GM18507 (cell line): Measurements from ENCODE around the gene KCNJ1.
A peak's percentile ranks its signal among the peaks of the same experiment; 100 is the strongest.

Source experiments
- DNase-seq: peaks from one replicate; pipeline ENCODE4 v3.0.0; 2011; ENCODE audit warnings: low read depth; ENCODE audit not compliant: insufficient read length; ENCODE audit errors: extremely low spot score
- FAIRE-seq: peaks from 2 replicates; lab custom pipeline; 2011; peaks lifted over from hg19 to GRCh38; lab: Jason Lieb, UNC

The KCNJ1 gene

DNA sequence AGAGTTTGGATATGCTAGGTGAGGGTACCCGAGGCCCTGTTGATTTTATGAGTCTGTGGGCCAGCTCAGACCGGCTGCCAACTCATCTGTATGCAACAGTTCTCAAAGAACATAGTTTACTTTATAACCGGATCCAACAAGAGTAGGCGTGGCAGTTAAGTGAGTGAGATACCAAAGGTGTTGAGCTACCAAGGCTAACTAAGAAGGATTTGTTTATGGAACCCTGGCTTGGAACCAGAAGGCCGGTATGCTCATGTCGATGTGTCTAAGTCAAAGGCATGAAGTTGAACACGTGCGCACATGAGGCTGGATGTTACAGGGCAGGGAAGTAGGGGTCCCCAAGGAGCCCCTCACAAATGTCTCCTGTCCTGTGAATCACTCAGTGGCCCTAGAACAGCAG, at the start of gene KCNJ1:
TSS of gene KCNJ1 (minus strand) at position 20 of the 400 bp plus-strand sequence. CDS start 27,053 bp downstream, outside the sequence.
- no peak for DNase-seq
- FAIRE-seq, result no peak

DNA sequence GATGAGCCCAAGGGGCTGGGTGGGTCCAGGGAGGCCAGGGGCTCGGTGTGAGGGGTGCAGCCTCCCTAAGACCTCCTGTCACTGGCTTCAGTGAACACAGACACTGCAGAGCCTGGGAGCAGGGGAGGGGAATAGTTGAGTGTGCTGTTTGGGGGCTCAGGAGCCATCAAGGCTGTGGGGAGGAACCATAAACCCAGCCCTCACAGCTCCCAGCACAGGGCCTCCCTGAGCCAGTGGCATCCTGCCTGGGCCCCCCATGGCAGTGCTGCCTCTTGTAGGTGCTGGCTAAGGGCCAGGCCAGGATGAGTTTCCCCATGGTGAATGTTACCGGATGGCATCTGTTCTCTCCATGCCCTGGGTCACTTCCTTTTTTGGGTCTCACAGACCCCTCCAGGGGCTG, 49.6 kb upstream of the KCNJ1 start:
- no peak for FAIRE-seq
- no peak for DNase-seq

DNA sequence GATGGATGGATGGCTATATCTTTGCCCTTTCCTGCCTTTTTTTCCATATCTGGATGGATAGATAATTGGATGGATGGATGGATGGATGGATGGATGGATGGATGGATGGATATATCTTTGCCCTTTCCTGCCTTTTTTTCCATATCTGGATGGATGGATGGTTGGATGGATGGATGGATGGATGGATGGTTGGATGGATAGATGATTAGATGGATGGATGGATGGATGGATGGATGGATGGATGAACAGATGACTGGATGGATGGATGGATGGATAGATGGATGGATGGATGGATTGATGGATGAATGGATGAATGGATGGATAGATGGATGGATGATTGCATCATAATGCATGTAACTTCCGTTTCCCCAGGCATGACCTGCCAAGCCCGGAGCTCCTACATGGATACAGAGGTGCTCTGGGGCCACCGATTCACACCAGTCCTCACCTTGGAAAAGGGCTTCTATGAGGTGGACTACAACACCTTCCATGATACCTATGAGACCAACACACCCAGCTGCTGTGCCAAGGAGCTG, 49.0 kb upstream of the KCNJ1 start:
- no peak for FAIRE-seq
- DNase-seq, result no peak

DNA sequence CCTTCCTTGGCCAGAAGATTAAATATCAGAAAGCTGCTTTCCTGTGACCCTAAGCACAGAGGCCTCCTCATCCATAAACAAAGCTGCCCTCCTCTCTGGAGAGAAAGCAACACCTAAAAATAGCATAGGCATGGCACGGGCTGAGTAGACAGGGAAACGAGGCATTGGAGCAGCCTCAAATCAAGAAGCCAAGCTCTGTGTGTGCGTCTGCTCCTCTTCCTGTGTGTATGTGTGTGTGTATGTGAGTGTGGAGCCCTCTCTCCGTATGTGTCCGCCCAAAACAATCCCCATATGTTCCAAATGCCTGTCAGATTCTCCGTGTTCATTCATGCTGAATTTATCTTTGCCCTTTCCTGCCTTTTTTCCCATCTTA, 48.0 kb upstream of the KCNJ1 start:
- DNase-seq (no peak), FAIRE-seq (no peak)

GRCh38 chr11:128914216-128915148, 47.4 kb upstream of the KCNJ1 start:
- DNase-seq (no peak), FAIRE-seq (no peak)

GRCh38 chr11:128913806-128914205, 46.7 kb upstream of the KCNJ1 start:
- FAIRE-seq (no peak), DNase-seq (no peak)

GRCh38 chr11:128911701-128912100, 44.6 kb upstream of the KCNJ1 start:
- FAIRE-seq (no peak), DNase-seq (no peak)

DNA sequence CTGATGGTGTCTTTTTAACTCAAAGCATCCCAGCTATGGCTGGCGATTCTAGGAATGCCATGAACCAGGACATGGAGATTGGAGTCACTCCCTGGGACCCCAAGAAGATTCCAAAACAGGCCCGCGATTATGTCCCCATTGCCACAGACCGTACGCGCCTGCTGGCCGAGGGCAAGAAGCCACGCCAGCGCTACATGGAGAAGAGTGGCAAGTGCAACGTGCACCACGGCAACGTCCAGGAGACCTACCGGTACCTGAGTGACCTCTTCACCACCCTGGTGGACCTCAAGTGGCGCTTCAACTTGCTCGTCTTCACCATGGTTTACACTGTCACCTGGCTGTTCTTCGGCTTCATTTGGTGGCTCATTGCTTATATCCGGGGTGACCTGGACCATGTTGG, 44.1 kb upstream of the KCNJ1 start:
- DNase-seq (no peak), FAIRE-seq (no peak)

DNA sequence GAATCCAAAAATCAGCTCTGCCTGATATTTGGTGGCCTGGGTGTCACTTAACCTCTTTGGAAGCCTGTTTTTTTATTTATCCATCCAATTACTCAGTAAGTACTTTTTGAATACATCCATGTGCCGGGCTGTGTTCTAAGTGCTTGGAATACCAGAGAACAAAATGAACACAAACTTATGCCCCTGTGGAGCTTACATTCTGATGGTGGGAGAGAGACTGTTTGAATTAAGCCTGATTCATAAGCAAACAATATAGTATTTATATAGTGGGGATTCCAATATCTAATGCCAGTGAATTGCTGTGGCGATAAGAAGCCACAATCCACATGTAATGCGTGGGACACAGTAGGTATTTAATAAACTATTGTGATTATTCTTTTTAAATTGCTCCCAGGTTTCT, 43.5 kb upstream of the KCNJ1 start:
- no peak for FAIRE-seq
- DNase-seq, result no peak

GRCh38 chr11:128909438-128910125, 42.5 kb upstream of the KCNJ1 start:
- FAIRE-seq (no peak), DNase-seq (no peak)

GRCh38 chr11:128908391-128909246, 41.5 kb upstream of the KCNJ1 start:
- no peak for FAIRE-seq

DNA sequence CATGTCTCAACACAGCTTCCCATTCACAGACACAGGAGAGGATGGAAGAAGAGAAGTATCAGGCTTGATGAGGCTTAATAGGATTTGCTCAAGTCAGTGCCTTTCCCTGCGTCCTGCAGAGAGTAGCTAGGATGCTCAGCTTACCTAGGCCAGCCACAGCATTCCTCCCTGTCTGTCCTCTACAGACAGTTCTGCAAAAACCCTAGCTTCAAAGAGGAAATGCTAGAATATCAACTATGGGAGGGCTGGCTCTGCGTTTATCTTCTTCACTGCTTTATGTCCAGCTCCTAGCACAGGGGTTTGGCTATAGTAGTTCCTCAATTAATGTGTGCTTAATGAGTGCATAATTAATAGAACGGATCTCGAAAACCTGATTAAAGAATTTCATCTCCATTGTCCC, 40.5 kb upstream of the KCNJ1 start:
- FAIRE-seq, result no peak
- DNase-seq, result no peak

More at GRCh38 chr11:128908391-128909246, 41.5 kb upstream of the KCNJ1 start:
- no peak for DNase-seq

GRCh38 chr11:128906185-128907050, 39.3 kb upstream of the KCNJ1 start:
- DNase-seq (no peak), FAIRE-seq (no peak)

DNA sequence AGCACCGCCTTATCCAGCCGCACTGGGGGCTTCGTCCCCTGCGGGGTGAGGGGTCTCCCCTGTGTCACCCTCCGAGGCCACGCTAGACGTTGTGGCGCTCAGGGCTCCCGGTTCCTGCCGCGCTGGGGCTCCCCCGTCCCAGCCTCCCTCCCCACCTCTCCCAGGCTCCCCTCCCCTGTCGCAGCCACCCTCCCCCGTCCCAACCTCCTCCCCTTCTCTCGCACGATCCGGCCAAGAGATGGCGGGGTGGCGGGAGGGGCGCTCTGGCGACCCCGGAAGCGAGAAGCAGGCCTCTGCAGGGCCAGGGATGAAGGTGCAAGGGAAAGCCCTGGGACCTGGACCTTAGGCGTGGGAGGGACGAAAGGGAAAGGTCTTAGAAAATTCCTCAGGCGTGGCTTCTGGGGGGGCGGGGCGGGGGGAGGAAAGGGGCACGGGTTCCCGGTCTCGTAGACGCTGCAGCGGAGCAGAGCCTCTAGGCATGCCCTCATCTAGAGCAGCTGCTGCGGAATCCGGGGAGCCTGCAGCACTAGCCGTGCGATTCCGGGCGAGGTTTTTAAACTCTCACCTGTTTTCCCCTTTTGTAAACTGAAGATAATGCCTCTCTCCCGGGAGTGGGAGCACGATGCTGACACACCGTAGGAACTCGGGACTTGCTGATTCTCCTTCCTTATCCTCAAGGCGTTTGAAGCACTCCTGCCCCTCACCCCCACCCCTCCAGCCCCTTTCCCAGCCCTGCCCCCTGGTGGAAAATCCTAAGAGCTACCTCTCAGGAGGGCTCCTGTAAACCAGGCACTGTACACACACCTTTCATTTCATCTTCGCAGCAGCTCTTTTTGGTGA, 38.5 kb upstream of the KCNJ1 start:
- FAIRE-seq (peak; percentile 48), DNase-seq (no peak)

DNA sequence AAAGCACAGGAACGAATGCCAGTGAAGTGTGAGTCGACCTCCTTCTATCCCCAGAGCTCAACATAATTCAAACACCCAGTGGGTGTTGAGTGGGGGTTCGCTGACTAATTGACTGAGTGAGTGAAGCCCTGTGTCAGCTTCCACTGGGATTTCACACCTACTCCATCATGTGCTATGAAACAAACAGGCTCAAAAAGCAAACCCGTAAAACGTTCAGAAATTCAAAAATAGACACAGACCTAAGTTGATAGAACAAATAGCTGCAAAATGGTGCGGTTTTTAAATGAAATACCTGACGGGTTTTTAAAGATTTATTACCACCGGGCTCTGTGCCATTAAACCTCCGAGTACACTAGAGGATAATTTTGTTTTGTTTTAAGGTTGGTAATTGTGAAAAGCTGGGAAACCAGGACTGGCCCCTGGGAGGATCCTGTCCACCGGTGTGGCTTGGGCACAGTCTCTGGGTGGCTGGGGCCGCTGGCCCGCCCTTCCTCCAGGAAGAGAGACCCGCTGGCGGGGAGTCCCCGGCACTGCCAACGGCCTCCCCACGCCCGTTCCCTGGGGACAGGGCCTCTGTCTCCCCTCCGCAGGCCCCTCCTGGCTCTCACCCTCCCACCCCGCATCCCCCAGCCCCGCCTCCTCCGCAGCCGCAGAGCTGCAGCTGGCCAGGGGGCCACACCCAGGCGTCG, 37.7 kb upstream of the KCNJ1 start:
- no peak for FAIRE-seq
- DNase-seq, result peak; percentile 44

DNA sequence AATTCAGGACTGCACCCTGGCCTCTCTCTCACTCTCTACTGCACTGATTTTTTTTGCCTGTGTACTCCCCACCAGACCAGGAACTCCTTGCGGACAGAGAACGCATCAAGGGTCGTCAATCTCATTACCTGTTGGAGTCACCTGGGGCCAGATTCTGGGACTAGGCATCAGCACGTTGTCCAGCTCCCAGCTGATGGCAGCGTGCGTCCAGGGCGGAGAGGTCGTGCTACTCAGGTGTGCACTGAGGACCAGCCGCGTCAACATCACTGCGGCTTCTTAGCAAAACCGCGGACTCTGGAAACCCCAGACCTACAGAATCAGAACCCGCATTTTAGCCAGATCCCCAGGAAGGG, 37.2 kb upstream of the KCNJ1 start:
- FAIRE-seq (no peak), DNase-seq (no peak)

DNA sequence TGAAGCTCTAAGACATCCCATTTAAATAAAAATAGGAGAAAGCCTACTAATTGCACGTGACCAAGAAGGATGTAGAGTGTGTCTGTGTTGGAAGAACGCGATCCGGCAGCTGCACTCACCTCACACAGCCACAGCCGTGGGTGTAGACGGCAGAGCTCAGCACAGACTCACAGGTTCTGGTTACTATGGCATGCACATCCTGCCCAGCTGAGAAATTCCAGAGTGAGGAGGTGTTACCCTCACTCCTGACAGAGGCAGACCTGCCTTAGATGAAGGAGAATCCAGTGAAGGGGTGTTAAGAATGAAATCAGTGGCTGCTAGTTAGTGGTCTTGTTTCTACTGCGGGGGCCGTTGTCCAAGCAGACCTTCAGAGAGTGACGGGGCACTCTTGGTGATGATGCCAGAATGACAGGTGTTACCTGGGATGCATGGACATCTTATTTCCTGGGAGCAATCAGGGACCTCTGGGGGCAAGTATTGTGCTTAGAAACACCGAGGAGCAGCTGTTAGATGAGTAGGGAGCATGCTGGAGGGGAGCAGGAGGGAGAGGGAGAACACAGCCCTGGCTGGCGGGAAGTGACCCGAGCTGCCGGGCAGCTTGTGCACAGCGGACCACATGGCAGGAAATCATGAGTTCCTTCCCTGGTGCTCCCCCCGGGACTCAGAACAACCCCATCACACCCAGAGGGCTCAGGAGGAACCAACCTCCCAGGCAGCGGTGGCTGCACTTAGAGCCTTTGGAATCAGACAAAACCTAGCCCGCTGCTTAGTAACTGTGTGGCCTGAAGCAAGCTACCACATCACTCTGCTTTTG, 36.4 kb upstream of the KCNJ1 start:
- FAIRE-seq (no peak), DNase-seq (no peak)
